K562 (cell line): ENCODE results near the gene GUK1. TPM values are rescaled to one million over a fixed set of nuclear protein-coding genes. Genes with fewer than 3 reads are reported as not detected.

Source experiments
- CCAR2 ChIP-seq: fragments of 200-400 bp; formaldehyde crosslinking; IDR thresholded peaks from 2 replicates; pipeline ENCODE4 v1.6.1; 2017; ENCODE audit warnings: mild to moderate bottlenecking, low read depth, low read length
- DMBX1 ChIP-seq: fragments of 250-450 bp; sonication (Bioruptor Pico); IDR thresholded peaks from 2 replicates; pipeline ENCODE4 v1.8.0; 2022; ENCODE audit warnings: inconsistent platforms, mild to moderate bottlenecking, moderate library complexity, borderline replicate concordance
- GTF2F1 ChIP-seq: IDR thresholded peaks from 2 replicates; pipeline ENCODE4 v1.6.1; 2011; ENCODE audit warnings: low read depth, low read length, improper control_type of control experiment
- MEF2D ChIP-seq: conservative IDR thresholded peaks from 2 replicates; pipeline ENCODE4 v1.6.1; 2016; ENCODE audit warnings: low read depth, missing genetic modification characterization, missing compliant biosample characterization
- NR2C1 ChIP-seq, 2 experiments: fragments of 450-650 bp; IDR thresholded peaks; 2 replicates each; pipeline ENCODE4 v1.6.1; 2017; ENCODE audit warnings: mild to moderate bottlenecking in 2 of 2, antibody characterized with exemption in 1 of 2, inconsistent platforms in 1 of 2, missing compliant biosample characterization in 1 of 2, missing genetic modification characterization in 1 of 2
- PHB ChIP-seq: fragments of 250-450 bp; sonication (Bioruptor Pico); IDR thresholded peaks from 2 replicates; pipeline ENCODE4 v1.5.0; 2021
- SRSF3 ChIP-seq: fragments of 200-400 bp; formaldehyde crosslinking; IDR thresholded peaks from 2 replicates; pipeline ENCODE4 v1.6.1; 2016; ENCODE audit warnings: mild to moderate bottlenecking, low read length, moderate library complexity; ENCODE audit not compliant: insufficient read depth
- TEAD1 ChIP-seq, 2 experiments: fragments of 450-650 bp in 1 of 2; sonication (generic) in 1 of 2; formaldehyde crosslinking; IDR thresholded peaks; 2 replicates each; pipeline versions ENCODE4 v1.4.0 to v1.8.0; 2020 to 2022; ENCODE audit warnings: mild to moderate bottlenecking in 2 of 2, missing genetic modification reagents in 1 of 2
- polyA plus RNA-seq, 8 experiments: library from polyadenylated mRNA; depleted of rRNA in 4 of 8; stranded (reverse) in 5 of 8; unstranded in 3 of 8; fragments of >200 nt; fragmentation: Nextera tagmentation in 2 of 8; fragmentation: Illumina TruSeq in 1 of 8; extraction: Ambion mirVana in 2 of 8; extraction: Trizol in 1 of 8; gene quantifications; 2 replicates each; pipeline versions ENCODE4 v1.2.1 to v1.2.3, GENCODE V29; 2011 to 2014; ENCODE audit warnings: inconsistent platforms in 1 of 8, missing spikeins in 1 of 8
- total RNA-seq, 7 experiments: library from RNA; depleted of rRNA in 6 of 7; stranded (reverse); fragments of >200 nt in 6 of 7; fragmentation: Illumina TruSeq in 2 of 7; extraction: Trizol in 2 of 7; gene quantifications; 2 replicates each; pipeline versions ENCODE4 v1.2.1 to v1.2.3, GENCODE V29; 2011 to 2021; ENCODE audit warnings: low replicate concordance in 1 of 7
- TF ChIP-seq, protein P1 (sequence below): fragments of 450-650 bp; IDR thresholded peaks from 2 replicates; pipeline ENCODE4 v1.6.1; 2016; ENCODE audit warnings: missing biosample characterization, missing genetic modification characterization
- TF ChIP-seq, protein P2 (sequence below), 2 experiments: fragments of 250-450 bp in 1 of 2; fragments of 450-650 bp in 1 of 2; sonication (Bioruptor Pico) in 1 of 2; IDR thresholded peaks; 2 replicates each; pipeline versions ENCODE4 v1.6.1 to v1.8.0; 2016 to 2021; ENCODE audit warnings: mild to moderate bottlenecking in 2 of 2, moderate library complexity in 2 of 2, missing compliant biosample characterization in 1 of 2, missing genetic modification characterization in 1 of 2
- TF ChIP-seq, protein P3 (sequence below): fragments of 450-650 bp; IDR thresholded peaks from 2 replicates; pipeline ENCODE4 v1.6.1; 2017; ENCODE audit warnings: antibody characterized with exemption, mild to moderate bottlenecking

The GUK1 gene
- total and polyA plus RNA-seq, 9 of the 15 experiments (the other 6 are each of a cell fraction or from before 2014, with no cell fraction given) = 7.0 to 331 (median 132) TPM

DNA sequence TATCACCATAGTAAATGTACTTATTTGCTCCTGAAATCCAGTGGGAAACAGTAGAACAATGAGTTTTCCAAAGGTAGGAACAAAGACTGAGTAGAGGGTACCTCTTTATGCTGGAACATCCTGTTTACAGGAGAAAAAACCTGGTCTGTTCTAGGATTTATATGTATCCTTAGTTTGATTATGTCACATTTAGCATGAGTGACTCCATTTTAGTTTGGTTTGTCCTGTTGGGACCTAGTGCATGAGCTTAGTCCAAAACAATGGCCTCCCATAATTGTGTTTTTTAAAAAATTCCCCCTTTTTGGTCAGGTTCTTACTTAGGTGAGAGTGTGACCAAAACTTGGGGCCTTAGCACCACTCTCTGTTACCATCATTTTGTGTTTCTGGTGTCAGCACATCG is 27.5 kb upstream of the GUK1 start (continued):
- no peak for TF ChIP-seq GTF2F1
- TF ChIP-seq PHB (CRISPR knock-in tag) = no peak
- TF ChIP-seq, protein P1, sequence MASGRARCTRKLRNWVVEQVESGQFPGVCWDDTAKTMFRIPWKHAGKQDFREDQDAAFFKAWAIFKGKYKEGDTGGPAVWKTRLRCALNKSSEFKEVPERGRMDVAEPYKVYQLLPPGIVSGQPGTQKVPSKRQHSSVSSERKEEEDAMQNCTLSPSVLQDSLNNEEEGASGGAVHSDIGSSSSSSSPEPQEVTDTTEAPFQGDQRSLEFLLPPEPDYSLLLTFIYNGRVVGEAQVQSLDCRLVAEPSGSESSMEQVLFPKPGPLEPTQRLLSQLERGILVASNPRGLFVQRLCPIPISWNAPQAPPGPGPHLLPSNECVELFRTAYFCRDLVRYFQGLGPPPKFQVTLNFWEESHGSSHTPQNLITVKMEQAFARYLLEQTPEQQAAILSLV (tag) = peak; percentile 42; the same call in 1 of the 2 replicates
- TF ChIP-seq SRSF3 = no peak
- peak in 1 of 2 experiments; percentile 54; a peak in 1 of 4 replicates for TF ChIP-seq TEAD1 (CRISPR knock-in tag; IDR thresholded peaks at IDR 0.05)
- 0 out of 2 replicates have a peak, but pooled peaks have one; percentile 28 for TF ChIP-seq DMBX1
- no peak for TF ChIP-seq NR2C1 (IDR thresholded peaks at IDR 0.05)
- peak; percentile 35; the same call in 1 of the 2 replicates for TF ChIP-seq NR2C1 (tag; IDR thresholded peaks at IDR 0.05)
- 0 out of 2 replicates have a peak, but pooled peaks have one; percentile 40 for TF ChIP-seq MEF2D (tag)
- TF ChIP-seq CCAR2 = no peak
- TF ChIP-seq, protein P2, sequence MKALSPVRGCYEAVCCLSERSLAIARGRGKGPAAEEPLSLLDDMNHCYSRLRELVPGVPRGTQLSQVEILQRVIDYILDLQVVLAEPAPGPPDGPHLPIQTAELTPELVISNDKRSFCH (CRISPR knock-in tag; IDR thresholded peaks at IDR 0.05) = no peak
- TF ChIP-seq, protein P2 (tag; IDR thresholded peaks at IDR 0.05) = 0 out of 2 replicates have a peak, but pooled peaks have one; percentile 55
- TF ChIP-seq, protein P3, sequence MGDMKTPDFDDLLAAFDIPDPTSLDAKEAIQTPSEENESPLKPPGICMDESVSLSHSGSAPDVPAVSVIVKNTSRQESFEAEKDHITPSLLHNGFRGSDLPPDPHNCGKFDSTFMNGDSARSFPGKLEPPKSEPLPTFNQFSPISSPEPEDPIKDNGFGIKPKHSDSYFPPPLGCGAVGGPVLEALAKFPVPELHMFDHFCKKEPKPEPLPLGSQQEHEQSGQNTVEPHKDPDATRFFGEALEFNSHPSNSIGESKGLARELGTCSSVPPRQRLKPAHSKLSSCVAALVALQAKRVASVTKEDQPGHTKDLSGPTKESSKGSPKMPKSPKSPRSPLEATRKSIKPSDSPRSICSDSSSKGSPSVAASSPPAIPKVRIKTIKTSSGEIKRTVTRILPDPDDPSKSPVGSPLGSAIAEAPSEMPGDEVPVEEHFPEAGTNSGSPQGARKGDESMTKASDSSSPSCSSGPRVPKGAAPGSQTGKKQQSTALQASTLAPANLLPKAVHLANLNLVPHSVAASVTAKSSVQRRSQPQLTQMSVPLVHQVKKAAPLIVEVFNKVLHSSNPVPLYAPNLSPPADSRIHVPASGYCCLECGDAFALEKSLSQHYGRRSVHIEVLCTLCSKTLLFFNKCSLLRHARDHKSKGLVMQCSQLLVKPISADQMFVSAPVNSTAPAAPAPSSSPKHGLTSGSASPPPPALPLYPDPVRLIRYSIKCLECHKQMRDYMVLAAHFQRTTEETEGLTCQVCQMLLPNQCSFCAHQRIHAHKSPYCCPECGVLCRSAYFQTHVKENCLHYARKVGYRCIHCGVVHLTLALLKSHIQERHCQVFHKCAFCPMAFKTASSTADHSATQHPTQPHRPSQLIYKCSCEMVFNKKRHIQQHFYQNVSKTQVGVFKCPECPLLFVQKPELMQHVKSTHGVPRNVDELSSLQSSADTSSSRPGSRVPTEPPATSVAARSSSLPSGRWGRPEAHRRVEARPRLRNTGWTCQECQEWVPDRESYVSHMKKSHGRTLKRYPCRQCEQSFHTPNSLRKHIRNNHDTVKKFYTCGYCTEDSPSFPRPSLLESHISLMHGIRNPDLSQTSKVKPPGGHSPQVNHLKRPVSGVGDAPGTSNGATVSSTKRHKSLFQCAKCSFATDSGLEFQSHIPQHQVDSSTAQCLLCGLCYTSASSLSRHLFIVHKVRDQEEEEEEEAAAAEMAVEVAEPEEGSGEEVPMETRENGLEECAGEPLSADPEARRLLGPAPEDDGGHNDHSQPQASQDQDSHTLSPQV = peak; percentile 90
- TF ChIP-seq, all 486 proteins: peak for 19
